Adipose tissue (tissue), 3 donors: ENCODE measurements around the gene CMTM8. TPM values are rescaled to one million over a fixed set of nuclear protein-coding genes. Genes with fewer than 3 reads are reported as not detected.

Source experiments
- H3K27ac ChIP-seq: one replicate; pipeline ENCODE4 v1.5.1; 2013; ENCODE audit warnings: low read depth, low read length
- WGBS, 3 donors: extraction: QIAGEN DNeasy Blood & Tissue Kit; methylation state at CpG; one replicate each; pipeline ENCODE4 v1.1.7; 2013; 5-methylcytosine and 5-hydroxymethylcytosine counted together
- polyA plus RNA-seq, 3 donors: library from polyadenylated mRNA; stranded (reverse); fragments of 200-250 nt; gene quantifications; one replicate each; pipeline ENCODE4 v1.2.3, GENCODE V29; 2013
- donor health status: healthy with polysubstance abuse.
- donor health status: Bipolar disorder and iron deficiency.
- donor health status: healthy.

CMTM8 gene
- polyA plus RNA-seq, 3 donors, result 7.5 to 23.4 (median 13.8) TPM

GRCh38 chr3:32410367-32411246 is 172.1 kb downstream of the CMTM8 start:
- no peak overlapping the region for H3K27ac ChIP-seq
- WGBS, 3 donors, result 76 to 82% (median 81%) methylated on average over 10 of the region's 10 CpGs

- H3K27ac ChIP-seq, result no peak overlapping the region
- 86 to 93% (median 90%) methylated on average over 5 of the region's 5 CpGs for WGBS, 3 donors
Measured at GRCh38 chr3:32411442-32411841, 173.0 kb downstream of the CMTM8 start.

GRCh38 chr3:32412887-32413286 is 174.4 kb downstream of the CMTM8 start:
- no peak overlapping the region for H3K27ac ChIP-seq
- 48 to 99% (median 94%) methylated on average over 3 of the region's 3 CpGs for WGBS, 3 donors

DNA sequence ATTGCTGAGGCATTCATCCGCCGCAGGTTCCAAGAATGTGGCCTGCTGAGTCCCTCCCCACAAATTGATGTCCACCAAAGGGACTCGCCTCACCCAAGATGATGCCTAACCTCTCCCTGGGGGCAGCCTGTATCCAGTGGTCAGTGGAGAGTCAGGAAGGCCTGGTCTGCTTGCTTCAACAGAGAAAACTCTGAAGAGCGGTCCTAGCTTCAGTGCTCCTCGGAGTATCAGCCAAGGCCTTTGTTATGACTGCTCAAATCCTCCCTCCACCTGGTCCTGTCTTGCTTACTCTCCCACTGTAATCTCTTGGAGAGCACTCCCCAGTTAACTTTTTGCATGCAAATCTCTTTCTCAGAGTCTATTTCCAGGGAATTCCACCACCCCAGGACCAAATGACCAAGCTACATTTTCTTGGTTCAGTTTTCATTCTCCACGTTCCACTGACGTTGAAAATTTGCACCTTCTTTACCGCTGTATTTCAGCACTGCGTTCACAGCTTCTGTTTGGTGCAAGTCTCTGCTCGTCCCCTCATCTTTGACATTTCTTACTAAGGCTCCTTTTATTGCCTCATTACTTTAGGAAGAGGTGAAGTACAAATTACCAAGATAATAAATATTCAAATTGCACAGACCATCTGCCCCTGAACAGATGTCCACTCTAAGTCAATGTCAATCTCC is 175.5 kb downstream of the CMTM8 start:
- H3K27ac ChIP-seq, result no peak overlapping the region
- 71 to 89% (median 84%) methylated on average over 10 of the region's 10 CpGs for WGBS, 3 donors

DNA sequence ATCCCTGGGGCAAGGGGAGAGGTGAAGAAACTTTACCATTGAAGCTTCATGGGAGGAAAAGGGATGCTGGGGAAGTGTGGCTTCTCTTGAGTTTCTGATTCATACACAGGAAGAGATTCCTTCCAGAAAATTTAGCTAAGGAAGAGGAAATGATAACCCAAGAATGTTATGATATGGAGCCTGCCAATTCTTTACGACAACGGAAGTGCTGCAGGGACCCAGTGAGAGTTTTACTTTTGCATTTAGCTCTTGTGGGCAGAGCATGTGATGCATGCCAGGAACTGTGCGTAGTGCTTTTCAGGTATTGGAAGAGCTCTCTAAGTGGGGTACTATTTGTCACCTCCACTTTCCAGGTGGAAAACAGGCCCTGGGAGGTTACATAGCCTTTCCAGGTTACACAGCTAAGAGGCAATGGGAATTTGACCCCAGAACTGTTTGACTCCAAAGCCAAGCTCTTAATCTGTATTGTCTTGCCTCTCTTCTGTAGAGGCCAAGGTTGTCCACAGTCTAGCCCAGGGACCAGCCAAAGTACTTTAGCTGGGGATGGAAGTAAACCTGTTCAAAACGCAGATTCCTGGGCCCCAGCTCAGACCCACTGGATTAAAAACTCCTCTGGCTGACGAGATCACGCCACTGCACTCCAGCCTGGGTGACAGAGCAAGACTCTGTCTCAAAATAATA is 176.2 kb downstream of the CMTM8 start:
- WGBS, 3 donors, result 60 to 76% (median 66%) methylated on average over 6 of the region's 6 CpGs

DNA sequence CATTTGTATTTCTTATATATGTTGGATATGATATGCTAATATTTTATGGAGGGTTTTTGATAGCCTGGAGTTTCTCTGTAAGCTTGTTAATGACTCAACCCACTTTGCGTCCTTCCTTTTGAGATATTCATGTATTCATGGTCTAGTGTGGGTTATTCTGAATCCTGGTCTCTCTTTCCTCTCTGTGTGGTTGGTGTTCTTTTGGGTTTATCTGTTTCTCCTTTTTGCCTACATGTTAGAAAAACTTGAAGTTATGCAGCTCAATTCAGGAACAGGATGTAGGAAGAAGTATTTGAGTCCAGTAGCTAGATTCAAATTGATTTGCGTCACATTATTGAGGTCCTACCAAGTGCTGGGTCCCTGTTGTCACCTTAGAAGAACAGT is 181.3 kb downstream of the CMTM8 start:
- 51 to 80% (median 64%) methylated on average over 2 of the region's 2 CpGs for WGBS, 3 donors
- no peak overlapping the region for H3K27ac ChIP-seq

More for the DNA sequence above, 176.2 kb downstream of the CMTM8 start:
- H3K27ac ChIP-seq, result no peak overlapping the region

Other genes with a start within 250 kb of the CMTM8 start
- 10 to 100 TPM; 15.3 to 79.7 (median 53.2) TPM for gene GPD1L, start 132.1 kb upstream of the CMTM8 start, polyA plus RNA-seq
- 10 to 100 TPM in 2 of 3 donors, 1 to 10 TPM in 1; 8.7 to 19.2 (median 14.7) TPM for gene CMTM7, start 153.2 kb downstream of the CMTM8 start, polyA plus RNA-seq